Activated CD8-positive, alpha-beta memory T cell treated with anti-CD3 and anti-CD28 coated beads for 1 hour (primary cell): ENCODE results near the gene SPATS2.

Experiments
- DNase-seq, 2 donors: peaks; one replicate each; pipeline ENCODE4 v3.0.0-alpha.2; 2020; ENCODE audit warnings: low read depth in 1 of 2; ENCODE audit errors: extremely low read depth in 1 of 2

The SPATS2 gene

DNA sequence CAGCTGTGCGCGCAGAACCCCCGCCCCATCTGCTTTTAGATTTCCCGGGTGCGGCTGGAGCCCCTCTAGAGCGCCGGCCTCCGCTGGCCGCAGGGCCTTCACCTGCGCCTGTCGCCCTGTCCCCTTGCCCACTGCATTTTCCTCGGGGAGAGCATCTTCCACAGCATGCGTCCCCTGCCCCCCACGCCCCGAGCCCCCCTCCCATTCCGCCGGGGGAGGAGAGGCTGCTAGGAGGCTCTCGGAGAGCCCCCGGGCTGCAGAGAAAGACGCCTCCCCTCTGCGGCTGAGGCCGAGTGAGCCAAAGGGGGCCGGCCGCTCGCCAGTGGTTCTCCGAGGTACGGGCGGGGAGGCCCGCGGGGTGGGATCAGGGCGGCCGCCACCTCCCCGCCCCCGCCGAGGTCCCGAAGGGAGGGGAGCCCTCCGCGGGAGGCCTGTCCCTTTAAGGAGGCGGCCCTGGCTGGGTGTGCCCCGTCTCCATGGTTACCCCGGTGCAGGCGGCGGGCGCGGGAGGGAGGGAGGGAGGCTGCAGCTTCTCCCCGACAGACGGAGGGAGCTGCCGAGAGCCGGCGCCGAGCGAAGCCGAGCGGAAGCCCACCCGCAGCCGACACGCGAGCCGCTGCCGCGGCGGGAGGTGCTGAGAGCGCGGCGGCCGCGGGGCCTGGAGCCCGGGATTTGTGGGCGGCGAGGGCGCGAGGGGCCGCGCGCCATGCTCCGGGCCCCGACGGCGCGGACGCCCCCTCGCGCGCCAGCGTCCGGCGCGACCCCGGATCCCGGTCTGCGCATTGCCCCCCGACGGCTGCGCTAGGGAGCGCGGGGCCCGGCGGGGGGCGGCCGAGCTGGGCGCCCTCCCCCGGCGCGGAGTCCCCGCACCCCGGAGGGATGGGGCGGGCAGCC lies 171.5 kb downstream of the SPATS2 start, which contains the start of gene KCNH3:
Gene KCNH3 (plus strand): TSS at position 521 of the 894 bp plus-strand sequence. CDS start 387 bp downstream, outside the sequence.
- DNase-seq: peak; percentile 81 to 82

DNA sequence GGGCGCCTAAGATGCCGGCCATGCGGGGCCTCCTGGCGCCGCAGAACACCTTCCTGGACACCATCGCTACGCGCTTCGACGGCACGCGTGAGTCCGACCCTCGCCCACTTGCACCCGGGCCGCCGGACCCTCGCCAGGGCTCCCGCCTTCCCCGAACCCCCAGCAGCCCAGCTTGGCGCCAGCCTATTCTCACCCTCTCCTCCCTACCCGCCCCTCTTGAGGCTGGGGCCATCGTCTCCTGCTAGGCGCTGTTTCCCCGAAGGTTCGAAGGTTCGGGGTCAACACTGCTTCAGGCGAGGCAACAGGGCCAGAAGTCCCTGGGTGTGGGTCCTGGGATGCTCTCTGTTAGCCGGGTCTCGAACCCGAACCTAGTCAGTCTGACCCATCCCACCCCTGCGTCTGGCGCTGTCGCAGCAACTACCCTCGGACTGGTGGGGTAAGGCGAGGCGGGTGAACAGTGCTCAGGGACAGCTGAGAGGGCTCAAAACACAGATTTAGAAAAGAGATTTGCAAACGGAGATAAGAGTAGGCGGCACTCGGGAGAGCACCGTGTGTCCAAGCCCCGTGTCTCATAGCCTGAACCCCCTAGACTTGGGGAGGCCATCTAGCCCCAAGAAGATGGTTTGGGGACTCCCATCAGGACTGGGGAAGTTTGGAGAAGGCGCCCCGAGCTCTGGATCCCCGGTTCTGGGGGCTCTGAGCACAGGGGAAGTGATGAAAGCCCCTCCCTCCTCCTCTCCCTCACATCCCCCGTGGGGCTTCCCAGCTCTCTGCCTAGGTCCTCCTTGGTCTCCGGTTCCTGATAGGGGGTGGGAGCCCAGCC lies 172.4 kb downstream of the SPATS2 start:
- DNase-seq: no peak

DNA sequence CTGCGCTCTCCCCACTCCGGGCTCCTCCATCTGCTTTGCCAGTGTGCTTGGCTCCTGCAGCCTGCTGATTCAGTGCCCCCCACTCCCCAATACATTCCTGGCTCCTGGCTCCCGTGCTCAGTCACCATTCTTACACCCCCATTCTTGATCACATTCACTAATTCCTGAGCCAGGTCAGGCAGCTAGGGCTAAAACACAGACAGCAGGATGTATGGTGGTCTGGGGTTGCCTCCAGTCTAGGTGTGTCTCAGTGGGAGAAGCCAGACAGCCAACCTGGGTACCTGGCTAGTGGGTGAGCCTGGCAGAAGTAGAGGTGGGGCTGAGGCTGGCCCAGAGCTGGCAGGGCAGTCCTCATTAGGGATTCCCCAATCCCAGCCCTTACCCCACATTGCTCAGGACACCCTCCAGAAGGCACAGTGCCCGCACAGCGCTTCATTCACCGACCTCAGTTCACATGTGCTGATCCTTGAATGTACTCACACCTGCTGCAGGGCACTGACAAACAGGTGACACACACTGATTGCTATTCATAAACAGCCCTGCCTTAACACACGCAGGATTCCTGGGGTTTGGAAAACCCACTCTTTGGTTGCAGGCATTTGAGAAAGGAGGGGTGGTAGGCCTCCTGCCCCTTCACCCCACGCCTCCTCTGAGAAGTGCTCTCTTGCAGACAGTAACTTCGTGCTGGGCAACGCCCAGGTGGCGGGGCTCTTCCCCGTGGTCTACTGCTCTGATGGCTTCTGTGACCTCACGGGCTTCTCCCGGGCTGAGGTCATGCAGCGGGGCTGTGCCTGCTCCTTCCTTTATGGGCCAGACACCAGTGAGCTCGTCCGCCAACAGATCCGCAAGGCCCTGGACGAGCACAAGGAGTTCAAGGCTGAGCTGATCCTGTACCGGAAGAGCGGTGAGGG lies 173.2 kb downstream of the SPATS2 start:
- DNase-seq: no peak

DNA sequence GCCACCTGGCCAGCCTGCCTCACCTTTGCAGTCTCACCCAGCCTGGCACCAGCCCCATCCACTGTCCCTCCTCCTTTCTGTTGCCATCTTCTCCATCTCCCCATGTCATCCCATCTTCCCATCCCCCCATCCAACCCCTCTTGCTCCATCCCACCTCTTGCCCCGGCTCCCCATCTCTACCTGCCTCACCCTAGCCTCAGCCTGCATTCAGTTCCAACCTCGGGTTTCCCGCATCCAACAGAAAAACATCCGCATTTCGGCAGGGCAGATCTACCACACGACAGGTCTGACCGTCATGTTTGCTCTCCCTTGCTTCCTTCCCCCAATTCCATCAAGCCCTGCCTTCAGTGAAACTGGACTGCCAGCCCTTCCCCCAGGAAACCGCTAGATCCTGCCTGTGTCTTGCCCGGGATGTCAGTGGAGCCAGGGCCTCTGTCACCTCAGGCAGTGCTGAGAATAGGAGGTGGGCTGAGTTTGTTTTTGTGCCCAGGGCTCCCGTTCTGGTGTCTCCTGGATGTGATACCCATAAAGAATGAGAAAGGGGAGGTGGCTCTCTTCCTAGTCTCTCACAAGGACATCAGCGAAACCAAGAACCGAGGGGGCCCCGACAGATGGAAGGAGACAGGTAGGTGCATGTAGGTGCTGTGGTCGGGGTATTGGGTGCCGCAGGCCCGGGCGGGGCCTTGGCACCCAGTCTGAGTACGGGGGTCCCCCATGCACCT lies 174.0 kb downstream of the SPATS2 start:
- DNase-seq: no peak

DNA sequence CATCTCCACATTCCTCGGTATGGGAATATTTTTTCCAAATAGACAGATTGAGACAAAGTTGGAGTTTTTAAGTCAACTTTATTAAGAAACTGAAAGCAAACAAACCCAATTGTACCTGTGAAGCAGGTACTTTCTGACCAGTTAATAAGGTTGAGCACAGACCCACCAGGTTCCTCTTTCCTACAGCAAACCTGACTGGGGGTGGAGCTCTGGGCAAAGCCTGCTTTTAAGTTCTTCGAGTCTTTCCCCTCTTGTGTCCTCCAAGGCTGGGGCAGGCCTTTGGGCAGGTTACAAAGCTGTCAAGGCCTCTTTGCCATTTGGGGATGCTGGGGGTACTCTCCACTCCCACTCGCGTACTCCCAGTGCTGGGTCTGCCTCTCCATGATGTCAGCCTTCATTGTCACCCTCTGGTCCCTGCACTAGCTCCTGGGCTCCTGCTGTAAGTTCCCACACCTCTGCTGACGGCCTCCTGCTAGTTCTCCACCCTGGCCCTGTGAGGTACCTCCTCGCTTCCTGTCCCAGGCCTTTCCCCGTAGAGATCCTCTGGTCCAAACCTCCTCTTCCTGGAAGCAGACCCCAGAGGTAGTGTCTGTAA lies 174.7 kb downstream of the SPATS2 start:
- no peak for DNase-seq

DNA sequence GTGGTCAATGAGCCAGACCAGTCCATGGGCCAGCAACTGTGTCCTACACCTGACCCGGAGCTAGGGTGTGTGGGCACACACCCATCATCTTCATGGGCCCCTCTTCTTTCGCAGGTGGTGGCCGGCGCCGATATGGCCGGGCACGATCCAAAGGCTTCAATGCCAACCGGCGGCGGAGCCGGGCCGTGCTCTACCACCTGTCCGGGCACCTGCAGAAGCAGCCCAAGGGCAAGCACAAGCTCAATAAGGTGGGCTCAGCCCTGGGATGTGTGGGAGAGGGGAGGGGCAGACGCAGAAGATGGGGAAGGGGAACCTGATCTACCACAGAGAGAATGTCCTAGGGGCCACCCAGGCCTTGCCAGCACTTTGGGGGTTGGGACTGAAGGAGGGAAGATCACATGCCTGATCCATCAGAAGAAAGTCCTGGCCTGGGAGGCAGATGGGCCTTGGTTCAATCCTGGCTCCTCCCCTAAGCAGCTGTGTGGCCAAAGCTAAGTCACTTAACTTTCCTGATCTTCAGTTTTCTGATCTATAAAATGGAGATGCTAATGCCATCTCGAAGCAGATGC lies 175.4 kb downstream of the SPATS2 start:
- DNase-seq: no peak

DNA sequence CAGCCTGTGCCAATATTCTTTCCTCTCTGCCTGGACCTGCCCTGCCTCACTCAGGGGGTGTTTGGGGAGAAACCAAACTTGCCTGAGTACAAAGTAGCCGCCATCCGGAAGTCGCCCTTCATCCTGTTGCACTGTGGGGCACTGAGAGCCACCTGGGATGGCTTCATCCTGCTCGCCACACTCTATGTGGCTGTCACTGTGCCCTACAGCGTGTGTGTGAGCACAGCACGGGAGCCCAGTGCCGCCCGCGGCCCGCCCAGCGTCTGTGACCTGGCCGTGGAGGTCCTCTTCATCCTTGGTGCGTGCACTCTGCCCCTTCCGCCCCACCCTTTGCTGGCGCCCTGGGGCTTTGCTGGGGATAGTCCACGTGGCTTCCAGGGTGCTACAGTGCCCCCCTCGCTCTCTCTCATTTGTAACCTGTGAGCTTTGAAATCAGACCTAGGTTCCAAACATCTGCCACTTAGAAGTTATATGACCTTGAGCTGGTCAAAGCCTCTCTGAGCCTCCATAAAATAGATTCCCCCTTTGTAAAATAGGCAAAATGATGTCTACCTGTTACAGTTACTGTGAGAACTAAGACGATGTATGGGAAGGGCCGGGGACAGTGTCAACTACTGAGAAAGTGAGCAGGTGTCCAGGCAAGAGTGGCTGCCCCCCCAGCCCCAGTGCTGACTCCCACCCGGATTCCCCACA lies 176.1 kb downstream of the SPATS2 start:
- DNase-seq: no peak

DNA sequence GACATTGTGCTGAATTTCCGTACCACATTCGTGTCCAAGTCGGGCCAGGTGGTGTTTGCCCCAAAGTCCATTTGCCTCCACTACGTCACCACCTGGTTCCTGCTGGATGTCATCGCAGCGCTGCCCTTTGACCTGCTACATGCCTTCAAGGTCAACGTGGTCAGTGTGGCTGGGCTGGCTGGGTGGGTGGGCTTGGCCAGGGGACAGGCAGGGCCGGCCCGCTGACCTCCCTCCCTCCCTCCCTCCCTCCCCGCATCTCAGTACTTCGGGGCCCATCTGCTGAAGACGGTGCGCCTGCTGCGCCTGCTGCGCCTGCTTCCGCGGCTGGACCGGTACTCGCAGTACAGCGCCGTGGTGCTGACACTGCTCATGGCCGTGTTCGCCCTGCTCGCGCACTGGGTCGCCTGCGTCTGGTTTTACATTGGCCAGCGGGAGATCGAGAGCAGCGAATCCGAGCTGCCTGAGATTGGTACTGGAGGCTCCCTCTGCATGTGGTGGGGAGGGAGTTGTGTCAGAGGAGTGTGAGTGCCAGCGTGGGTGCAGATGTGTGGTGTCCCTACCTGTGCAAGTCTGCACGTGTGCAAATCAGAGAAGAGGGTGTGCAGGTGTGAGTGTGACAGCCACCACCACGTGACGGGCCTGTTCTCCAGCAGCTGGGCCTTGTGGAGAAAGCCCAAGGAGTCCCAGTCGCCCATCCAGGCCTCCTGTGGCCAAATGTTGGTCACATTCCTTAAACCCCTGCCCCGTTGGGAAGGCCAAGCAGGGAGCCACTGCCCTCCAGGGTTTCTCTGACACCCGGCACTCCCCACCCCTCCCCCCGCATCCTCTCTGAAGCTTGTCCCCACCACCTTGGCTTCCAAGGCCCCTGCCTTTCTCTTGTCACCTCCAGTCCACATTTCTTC lies 176.9 kb downstream of the SPATS2 start:
- no peak for DNase-seq

DNA sequence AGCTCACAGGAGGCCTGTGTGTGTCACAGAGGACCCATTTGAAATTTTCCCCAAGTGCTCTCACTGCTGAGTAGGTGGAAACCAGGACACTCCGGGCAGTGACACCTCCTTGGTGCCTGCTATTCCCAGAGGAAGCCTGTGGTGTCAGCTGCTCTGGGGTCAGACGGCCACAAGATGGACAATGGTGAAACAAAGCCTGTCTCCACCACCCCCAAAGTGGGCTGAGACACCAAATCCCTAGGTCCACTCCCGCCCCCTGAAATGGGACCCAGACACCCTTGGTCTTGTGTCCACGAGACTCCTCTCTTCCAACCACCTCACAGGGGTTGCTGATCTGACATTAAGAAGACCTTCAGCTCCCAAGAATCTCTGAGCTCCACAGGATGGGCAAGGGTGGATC lies 178.6 kb downstream of the SPATS2 start:
- DNase-seq: no peak

DNA sequence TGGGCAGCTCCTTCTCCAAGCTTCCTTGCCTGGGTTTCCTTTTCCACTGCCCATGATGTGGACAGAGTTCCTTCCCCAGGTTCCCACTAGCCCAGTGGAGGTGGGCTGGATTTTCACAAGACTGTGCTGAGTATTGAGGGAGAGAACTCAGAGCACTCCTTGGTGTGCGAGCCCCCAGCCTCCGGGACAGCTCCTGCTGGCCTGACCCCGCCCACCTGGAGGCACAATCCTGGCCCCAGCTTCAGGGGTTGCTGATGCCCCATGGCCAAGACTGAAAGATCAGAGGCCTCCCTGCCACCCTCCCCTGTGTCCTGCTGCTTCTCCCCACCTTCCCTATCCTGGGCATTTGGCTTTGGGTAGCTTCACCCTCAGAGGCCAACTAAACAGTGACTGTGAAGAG lies 179.2 kb downstream of the SPATS2 start:
- DNase-seq: no peak

DNA sequence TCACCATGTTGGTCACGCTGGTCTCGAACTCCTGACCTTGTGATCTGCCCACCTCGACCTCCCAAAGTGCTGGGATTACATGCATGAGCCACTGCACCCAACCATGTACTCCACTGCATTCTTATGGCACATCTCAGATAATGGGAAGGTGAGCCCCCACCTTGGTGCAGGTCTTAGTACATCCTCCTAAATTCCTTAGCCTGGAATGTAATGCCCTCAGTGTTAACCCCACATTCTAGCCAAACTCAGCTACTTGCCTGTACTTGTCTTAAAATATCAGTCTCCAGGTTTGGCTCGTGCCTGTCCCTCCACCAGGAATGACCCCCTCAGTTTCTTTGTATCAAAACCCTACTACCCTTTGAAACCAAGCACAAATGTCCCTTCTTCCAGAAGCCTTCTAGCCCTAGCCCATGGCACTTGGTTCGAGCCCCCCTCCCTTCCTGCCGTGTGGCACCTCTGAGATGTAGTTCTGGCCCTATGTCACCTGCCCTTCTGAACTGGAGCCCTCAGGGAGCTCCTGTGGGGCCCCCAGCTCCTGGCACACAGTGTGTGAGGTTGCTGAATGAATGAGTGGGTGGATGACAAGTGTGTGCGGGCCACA lies 179.9 kb downstream of the SPATS2 start:
- DNase-seq: no peak

DNA sequence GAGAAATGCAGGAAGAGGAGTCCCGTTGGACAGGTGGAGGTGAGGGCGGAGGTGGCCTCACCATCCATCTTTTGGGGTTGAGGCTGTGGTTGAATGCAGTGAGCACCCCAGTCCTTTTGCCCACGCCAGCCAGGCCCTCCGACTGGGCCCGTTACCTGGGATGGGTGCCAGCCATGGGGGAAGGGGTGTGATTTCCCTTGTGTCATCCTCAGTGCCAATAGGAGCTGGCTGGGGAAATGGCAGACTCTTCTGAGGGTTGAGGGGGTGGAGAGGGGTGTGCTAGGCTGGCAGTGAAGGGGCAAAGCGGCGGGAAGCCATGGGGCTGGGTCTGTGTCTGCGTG lies 181.2 kb downstream of the SPATS2 start:
- DNase-seq: no peak

DNA sequence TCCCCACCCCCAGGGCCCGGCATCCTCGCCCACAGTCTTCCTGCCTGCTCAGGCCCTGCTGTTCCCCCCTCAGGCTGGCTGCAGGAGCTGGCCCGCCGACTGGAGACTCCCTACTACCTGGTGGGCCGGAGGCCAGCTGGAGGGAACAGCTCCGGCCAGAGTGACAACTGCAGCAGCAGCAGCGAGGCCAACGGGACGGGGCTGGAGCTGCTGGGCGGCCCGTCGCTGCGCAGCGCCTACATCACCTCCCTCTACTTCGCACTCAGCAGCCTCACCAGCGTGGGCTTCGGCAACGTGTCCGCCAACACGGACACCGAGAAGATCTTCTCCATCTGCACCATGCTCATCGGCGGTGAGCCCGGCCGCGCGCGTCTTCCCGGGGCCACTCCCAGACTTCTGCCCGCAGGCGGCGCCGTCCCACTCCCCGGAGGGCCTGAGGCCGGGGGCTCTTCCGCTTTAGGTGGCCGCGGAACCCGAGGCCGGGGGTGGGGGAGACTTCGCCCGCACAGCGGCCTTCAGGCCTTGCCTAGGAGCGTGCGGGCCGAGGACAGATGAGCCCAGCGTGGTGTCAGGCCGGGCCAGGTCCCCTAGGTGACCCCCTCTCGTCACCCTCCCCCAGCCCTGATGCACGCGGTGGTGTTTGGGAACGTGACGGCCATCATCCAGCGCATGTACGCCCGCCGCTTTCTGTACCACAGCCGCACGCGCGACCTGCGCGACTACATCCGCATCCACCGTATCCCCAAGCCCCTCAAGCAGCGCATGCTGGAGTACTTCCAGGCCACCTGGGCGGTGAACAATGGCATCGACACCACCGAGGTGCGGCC lies 181.8 kb downstream of the SPATS2 start:
- DNase-seq: no peak

DNA sequence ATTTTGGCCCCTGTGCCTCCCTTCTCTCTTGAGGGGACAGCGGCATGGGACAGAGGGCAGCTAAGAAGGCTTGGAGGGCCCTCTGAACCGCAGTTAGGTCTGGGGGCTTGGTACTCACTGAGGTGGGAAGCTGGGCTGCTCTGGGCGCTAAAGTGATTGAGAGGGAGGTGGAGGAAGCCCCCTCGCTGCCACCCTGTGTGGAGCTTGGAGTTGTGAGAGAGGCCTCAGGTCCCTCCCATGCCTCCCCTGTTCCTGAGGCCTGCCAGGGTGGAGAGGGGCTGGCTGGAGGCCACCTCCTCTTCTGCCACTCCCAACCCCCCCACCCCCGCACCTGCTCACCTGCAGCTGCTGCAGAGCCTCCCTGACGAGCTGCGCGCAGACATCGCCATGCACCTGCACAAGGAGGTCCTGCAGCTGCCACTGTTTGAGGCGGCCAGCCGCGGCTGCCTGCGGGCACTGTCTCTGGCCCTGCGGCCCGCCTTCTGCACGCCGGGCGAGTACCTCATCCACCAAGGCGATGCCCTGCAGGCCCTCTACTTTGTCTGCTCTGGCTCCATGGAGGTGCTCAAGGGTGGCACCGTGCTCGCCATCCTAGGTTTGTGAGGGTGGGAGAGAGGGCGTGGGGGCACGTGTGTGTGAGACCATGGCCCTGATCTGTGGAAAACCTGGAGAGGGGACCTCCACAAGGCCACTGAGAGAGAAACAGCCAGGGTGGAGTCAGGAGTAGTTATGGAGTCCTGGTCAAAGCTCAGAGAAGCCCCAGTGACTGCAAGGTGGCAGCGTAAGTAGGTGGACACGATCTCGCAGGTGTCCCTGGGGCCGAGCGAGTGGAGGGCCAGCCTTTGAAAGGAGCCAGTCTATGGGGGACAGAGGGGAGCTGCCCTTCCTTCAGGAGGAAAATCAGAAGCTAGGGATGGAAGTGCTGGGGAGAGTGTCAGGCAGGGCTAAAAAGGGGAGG lies 182.8 kb downstream of the SPATS2 start:
- no peak for DNase-seq

DNA sequence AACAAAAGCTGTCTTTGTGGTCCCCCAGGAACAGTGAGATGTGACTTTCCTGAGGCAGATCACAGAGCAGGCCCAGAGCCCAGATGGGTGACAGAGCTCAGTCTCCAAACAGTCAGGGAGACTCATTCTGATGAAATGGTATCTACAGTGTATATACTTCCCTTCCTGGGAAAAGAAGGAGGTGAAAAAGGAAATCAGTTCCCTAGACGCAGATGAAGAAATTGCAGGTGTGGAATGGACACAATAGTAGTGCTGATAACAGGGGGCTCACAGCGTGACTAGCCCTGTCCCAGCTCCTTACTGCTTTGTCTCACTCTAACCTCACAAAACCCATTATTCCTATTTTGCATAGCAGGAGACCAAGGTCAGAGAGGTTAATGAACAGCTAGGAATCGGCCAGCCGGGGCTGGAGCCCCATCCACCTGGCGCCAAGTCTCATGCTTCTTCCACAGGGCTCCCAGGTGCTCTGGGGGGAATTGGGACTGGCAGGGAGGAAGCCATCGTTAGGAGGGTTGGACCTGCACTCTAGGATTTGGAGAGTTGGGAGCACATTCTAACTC lies 183.5 kb downstream of the SPATS2 start:
- DNase-seq: no peak
